HL-60 (cell line): Measurements from ENCODE around the gene GLI3.

Experiments used
- DNase-seq, 2 experiments: peaks; one replicate each; pipeline ENCODE4 v3.0.0-alpha.2; 2010 to 2020; ENCODE audit warnings: low read depth in 1 of 2, low spot score in 1 of 2
- H3K27ac ChIP-seq: fragments of 250-450 bp; sonication (Bioruptor Pico); replicated peaks from 2 replicates; pipeline ENCODE4 v1.5.1; 2020; ENCODE audit warnings: mild to moderate bottlenecking, moderate library complexity
- H3K27me3 ChIP-seq: fragments of 250-450 bp; sonication (Bioruptor Pico); 2 replicates; pipeline ENCODE4 v1.5.1; 2021; ENCODE audit warnings: mild to moderate bottlenecking, moderate library complexity; ENCODE audit not compliant: insufficient read depth, poor library complexity, severe bottlenecking
- H3K4me3 ChIP-seq: replicated peaks from 2 replicates; pipeline ENCODE4 v1.5.1; 2011; ENCODE audit warnings: mild to moderate bottlenecking, control low read depth, low read length; ENCODE audit not compliant: insufficient read depth
- GABPA ChIP-seq: IDR thresholded peaks from 2 replicates; pipeline ENCODE4 v1.6.1; 2012; ENCODE audit warnings: low read depth
- POLR2AphosphoS5 ChIP-seq: IDR thresholded peaks from 2 replicates; pipeline ENCODE4 v1.6.1; 2012; ENCODE audit warnings: low read depth
- SPI1 ChIP-seq: IDR thresholded peaks from 2 replicates; pipeline ENCODE4 v1.6.1; 2012; ENCODE audit warnings: low read depth, mild to moderate bottlenecking, borderline replicate concordance
- TF ChIP-seq, protein P1 (sequence below): IDR thresholded peaks from one replicate; pipeline ENCODE4 v1.5.1; 2011; ENCODE audit warnings: low read length, control low read depth, inconsistent platforms; ENCODE audit not compliant: insufficient read depth
- TF ChIP-seq, protein P2 (sequence below): IDR thresholded peaks from 2 replicates; pipeline ENCODE4 v1.6.1; 2012; ENCODE audit warnings: low read depth; ENCODE audit not compliant: insufficient replicate concordance

The GLI3 gene

DNA sequence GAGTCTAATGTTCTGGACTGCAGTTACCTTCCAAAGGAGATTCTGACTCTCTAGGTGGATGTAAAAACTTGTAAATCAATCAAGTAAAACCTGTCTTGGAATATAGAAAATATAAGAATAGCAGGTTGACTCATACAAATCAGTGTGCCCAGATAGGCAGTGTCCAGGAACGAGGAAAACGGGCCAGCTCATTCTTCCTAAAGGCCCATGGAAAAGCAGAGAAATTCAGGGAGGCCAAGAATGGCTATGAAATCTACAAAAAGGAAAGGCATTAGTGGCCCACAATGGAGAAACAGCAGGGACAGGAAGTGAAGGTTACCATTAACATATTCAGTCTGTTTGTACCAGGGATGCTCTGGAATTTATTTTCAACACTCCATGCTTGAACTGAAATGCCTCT lies 14.9 kb downstream of the GLI3 start:
- TF ChIP-seq, protein P1, sequence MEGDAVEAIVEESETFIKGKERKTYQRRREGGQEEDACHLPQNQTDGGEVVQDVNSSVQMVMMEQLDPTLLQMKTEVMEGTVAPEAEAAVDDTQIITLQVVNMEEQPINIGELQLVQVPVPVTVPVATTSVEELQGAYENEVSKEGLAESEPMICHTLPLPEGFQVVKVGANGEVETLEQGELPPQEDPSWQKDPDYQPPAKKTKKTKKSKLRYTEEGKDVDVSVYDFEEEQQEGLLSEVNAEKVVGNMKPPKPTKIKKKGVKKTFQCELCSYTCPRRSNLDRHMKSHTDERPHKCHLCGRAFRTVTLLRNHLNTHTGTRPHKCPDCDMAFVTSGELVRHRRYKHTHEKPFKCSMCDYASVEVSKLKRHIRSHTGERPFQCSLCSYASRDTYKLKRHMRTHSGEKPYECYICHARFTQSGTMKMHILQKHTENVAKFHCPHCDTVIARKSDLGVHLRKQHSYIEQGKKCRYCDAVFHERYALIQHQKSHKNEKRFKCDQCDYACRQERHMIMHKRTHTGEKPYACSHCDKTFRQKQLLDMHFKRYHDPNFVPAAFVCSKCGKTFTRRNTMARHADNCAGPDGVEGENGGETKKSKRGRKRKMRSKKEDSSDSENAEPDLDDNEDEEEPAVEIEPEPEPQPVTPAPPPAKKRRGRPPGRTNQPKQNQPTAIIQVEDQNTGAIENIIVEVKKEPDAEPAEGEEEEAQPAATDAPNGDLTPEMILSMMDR = no peak
- no peak for TF ChIP-seq SPI1
- TF ChIP-seq POLR2AphosphoS5 = no peak
- TF ChIP-seq GABPA = no peak
- TF ChIP-seq, protein P2, sequence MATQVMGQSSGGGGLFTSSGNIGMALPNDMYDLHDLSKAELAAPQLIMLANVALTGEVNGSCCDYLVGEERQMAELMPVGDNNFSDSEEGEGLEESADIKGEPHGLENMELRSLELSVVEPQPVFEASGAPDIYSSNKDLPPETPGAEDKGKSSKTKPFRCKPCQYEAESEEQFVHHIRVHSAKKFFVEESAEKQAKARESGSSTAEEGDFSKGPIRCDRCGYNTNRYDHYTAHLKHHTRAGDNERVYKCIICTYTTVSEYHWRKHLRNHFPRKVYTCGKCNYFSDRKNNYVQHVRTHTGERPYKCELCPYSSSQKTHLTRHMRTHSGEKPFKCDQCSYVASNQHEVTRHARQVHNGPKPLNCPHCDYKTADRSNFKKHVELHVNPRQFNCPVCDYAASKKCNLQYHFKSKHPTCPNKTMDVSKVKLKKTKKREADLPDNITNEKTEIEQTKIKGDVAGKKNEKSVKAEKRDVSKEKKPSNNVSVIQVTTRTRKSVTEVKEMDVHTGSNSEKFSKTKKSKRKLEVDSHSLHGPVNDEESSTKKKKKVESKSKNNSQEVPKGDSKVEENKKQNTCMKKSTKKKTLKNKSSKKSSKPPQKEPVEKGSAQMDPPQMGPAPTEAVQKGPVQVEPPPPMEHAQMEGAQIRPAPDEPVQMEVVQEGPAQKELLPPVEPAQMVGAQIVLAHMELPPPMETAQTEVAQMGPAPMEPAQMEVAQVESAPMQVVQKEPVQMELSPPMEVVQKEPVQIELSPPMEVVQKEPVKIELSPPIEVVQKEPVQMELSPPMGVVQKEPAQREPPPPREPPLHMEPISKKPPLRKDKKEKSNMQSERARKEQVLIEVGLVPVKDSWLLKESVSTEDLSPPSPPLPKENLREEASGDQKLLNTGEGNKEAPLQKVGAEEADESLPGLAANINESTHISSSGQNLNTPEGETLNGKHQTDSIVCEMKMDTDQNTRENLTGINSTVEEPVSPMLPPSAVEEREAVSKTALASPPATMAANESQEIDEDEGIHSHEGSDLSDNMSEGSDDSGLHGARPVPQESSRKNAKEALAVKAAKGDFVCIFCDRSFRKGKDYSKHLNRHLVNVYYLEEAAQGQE = no peak
- no peak for DNase-seq
- H3K27me3 ChIP-seq = no peaks in the 10 kb centered on the region
- H3K4me3 ChIP-seq = no peak overlapping the region
- H3K27ac ChIP-seq = no peak overlapping the region

DNA sequence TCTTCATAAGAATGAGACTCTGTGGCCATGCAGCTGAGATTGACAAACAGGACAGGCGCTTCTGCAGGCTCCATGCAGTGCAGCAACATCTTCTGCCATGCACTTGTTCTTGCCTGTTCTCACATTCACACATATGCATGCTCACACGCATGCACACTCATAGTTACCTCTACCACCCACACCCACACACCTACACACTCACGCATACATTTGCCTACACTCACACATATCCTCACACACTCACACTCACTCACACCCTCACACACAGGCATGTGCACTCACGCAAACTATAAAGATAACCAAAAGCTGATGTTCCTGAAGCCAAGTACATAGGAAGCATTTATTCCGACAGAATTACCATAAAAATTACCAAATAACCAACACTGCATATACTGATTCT lies 15.7 kb downstream of the GLI3 start:
- Histone ChIP-seq H3K27ac (no peak overlapping the region), H3K27me3 (no peaks in the 10 kb centered on the region), H3K4me3 (no peak overlapping the region)
- DNase-seq = no peak
- TF ChIP-seq, protein P1 = no peak
- TF ChIP-seq, protein P2 = no peak
- no peak for TF ChIP-seq SPI1
- no peak for TF ChIP-seq POLR2AphosphoS5
- no peak for TF ChIP-seq GABPA

DNA sequence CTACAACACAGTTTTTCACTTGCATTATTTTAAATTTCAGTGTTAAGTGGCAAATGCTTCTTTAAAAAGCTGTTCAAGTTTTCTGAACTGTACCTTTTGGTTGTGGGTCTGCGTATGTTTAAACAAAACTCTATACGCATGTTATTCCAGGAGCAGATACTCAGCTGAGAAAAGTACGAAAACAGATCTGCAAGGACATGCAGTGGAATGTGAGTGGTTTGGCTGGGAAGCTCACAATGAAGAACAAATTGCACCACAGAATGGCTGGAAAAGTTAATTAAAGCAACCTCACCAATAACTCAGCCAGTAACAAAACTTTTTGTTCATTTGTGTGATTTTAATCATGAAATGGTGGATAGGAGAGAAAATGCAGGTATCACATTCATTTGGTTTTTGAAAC lies 17.6 kb downstream of the GLI3 start:
- Histone ChIP-seq H3K4me3 (no peak overlapping the region), H3K27ac (no peak overlapping the region), H3K27me3 (no peaks in the 10 kb centered on the region)
- TF ChIP-seq POLR2AphosphoS5 = no peak
- TF ChIP-seq SPI1 = no peak
- no peak for TF ChIP-seq GABPA
- TF ChIP-seq, protein P1 = no peak
- TF ChIP-seq, protein P2 = no peak
- DNase-seq = no peak
